SU-DHL-6 (cell line): ENCODE data around the gene SDK1.

Experiments used
- H2AFZ ChIP-seq: fragments of 200-600 bp; sonication (generic); 2 replicates; pipeline ENCODE4 v1.6.1; 2014; ENCODE audit warnings: low read depth, mild to moderate bottlenecking, moderate library complexity, mixed read lengths, antibody characterized with exemption, low read length; ENCODE audit not compliant: severe bottlenecking
- H3F3A ChIP-seq: fragments of 200-600 bp; shearing (Covaris generic); 2 replicates; pipeline ENCODE4 v1.6.0; 2016; ENCODE audit warnings: antibody characterized with exemption, mild to moderate bottlenecking; ENCODE audit not compliant: insufficient read depth
- H3K27ac ChIP-seq: fragments of 200-600 bp; sonication (generic); 2 replicates; pipeline ENCODE4 v1.5.1; 2016; ENCODE audit warnings: low read depth, mild to moderate bottlenecking, low read length, moderate library complexity, mixed read lengths
- H3K27me3 ChIP-seq: fragments of 200-600 bp; sonication (generic), shearing (Covaris generic); 2 replicates; pipeline ENCODE4 v1.6.0; 2014; ENCODE audit warnings: mild to moderate bottlenecking, low read length
- H3K36me3 ChIP-seq: fragments of 200-600 bp; sonication (generic); 2 replicates; pipeline ENCODE4 v1.6.1; 2014; ENCODE audit warnings: mild to moderate bottlenecking, low read length, mixed read lengths
- H3K4me2 ChIP-seq: fragments of 300-600, 200-600 bp; shearing (Covaris generic), sonication (generic); 2 replicates; pipeline ENCODE4 v1.6.0; 2014; ENCODE audit warnings: low read length, low read depth, mild to moderate bottlenecking; ENCODE audit not compliant: poor library complexity, severe bottlenecking
- H3K4me3 ChIP-seq: fragments of 200-600 bp; sonication (generic); 2 replicates; pipeline ENCODE4 v1.5.1; 2014; ENCODE audit warnings: antibody characterized with exemption, low read length, mild to moderate bottlenecking, mixed read lengths; ENCODE audit not compliant: insufficient read depth, poor library complexity, severe bottlenecking
- H3K79me2 ChIP-seq: fragments of 200-600 bp; sonication (generic); 2 replicates; pipeline ENCODE4 v1.6.1; 2014; ENCODE audit warnings: mild to moderate bottlenecking, low read length, moderate library complexity; ENCODE audit not compliant: insufficient read depth
- H3K9ac ChIP-seq: fragments of 200-600 bp; sonication (generic); 2 replicates; pipeline ENCODE4 v1.7.0; 2014; ENCODE audit warnings: mild to moderate bottlenecking, low read length
- H3K9me2 ChIP-seq: fragments of 200-600 bp; sonication (generic); replicated peaks from 2 replicates; pipeline ENCODE4 v1.6.1; 2014; ENCODE audit warnings: low read length; ENCODE audit not compliant: insufficient read depth
- H3K9me3 ChIP-seq: fragments of 200-600 bp; sonication (generic); 2 replicates; pipeline ENCODE4 v1.6.1; 2014; ENCODE audit warnings: low read length, mixed read lengths; ENCODE audit not compliant: insufficient read depth
- H4K20me1 ChIP-seq: fragments of 200-600 bp; sonication (generic); 2 replicates; pipeline ENCODE4 v1.6.1; 2014; ENCODE audit warnings: low read depth, mild to moderate bottlenecking, antibody characterized with exemption, low read length, moderate library complexity, mixed read lengths
- CTCF ChIP-seq: fragments of 200-600 bp; sonication (generic); IDR thresholded peaks from one replicate; pipeline ENCODE4 v1.5.1; 2017; ENCODE audit warnings: antibody characterized with exemption, mild to moderate bottlenecking, low read length, moderate library complexity; ENCODE audit not compliant: insufficient read depth, poor library complexity, severe bottlenecking
- EZH2phosphoT487 ChIP-seq: fragments of 200-600 bp; sonication (generic), shearing (Covaris generic); conservative IDR thresholded peaks from 2 replicates; pipeline ENCODE4 v1.6.1; 2018; ENCODE audit warnings: mild to moderate bottlenecking, antibody characterized with exemption, low read length, moderate library complexity, mixed read lengths

SDK1 gene

GRCh38 chr7:4017081-4017480 is 716.0 kb downstream of the SDK1 start:
- H3K36me3 ChIP-seq: no peaks in the 10 kb centered on the region

GRCh38 chr7:4017785-4018184 is 716.7 kb downstream of the SDK1 start:
- Histone ChIP-seq H3K4me2 (no peak overlapping the region), H2AFZ (no peak overlapping the region), H3K79me2 (no peaks in the 10 kb centered on the region), H3K9ac (no peak overlapping the region), H3K4me3 (no peak overlapping the region), H3K9me3 (peaks cover 15% of the 10 kb centered on the region; the same call in 1 of the 2 replicates), H3F3A (no peaks in the 10 kb centered on the region), H3K9me2 (no peaks in the 10 kb centered on the region), H3K27me3 (no peaks in the 10 kb centered on the region), H4K20me1 (no peaks in the 10 kb centered on the region), H3K36me3 (no peaks in the 10 kb centered on the region), H3K27ac (no peak overlapping the region)
- TF ChIP-seq CTCF: no peak
- no peak for TF ChIP-seq EZH2phosphoT487

More at GRCh38 chr7:4017081-4017480, 716.0 kb downstream of the SDK1 start:
- H3K9me3 ChIP-seq: peaks cover 15% of the 10 kb centered on the region; the same call in 1 of the 2 replicates
- no peaks in the 10 kb centered on the region for H3K27me3 ChIP-seq
- H2AFZ ChIP-seq: no peak overlapping the region
- no peak overlapping the region for H3K4me2 ChIP-seq
- TF ChIP-seq CTCF (no peak), EZH2phosphoT487 (no peak)
- H4K20me1 ChIP-seq: no peaks in the 10 kb centered on the region
- no peaks in the 10 kb centered on the region for H3F3A ChIP-seq
- no peaks in the 10 kb centered on the region for H3K9me2 ChIP-seq
- H3K4me3 ChIP-seq: no peak overlapping the region
- H3K79me2 ChIP-seq: no peaks in the 10 kb centered on the region
- H3K9ac ChIP-seq: no peak overlapping the region
- no peak overlapping the region for H3K27ac ChIP-seq

GRCh38 chr7:4018601-4019316 is 717.7 kb downstream of the SDK1 start:
- Histone ChIP-seq H3K9me2 (no peaks in the 10 kb centered on the region), H3K9me3 (peaks cover 15% of the 10 kb centered on the region; the same call in 1 of the 2 replicates), H3F3A (no peaks in the 10 kb centered on the region), H2AFZ (no peak overlapping the region), H3K27me3 (no peaks in the 10 kb centered on the region), H3K4me2 (no peak overlapping the region), H3K36me3 (no peaks in the 10 kb centered on the region), H3K4me3 (no peak overlapping the region), H3K9ac (no peak overlapping the region), H4K20me1 (no peaks in the 10 kb centered on the region), H3K27ac (no peak overlapping the region), H3K79me2 (no peaks in the 10 kb centered on the region)
- no peak for TF ChIP-seq EZH2phosphoT487
- no peak for TF ChIP-seq CTCF
